H1 (cell line): ENCODE results near the gene TAF13.

Experiments used
- CTCF ChIP-seq, 3 experiments: IDR thresholded peaks; 1 replicate in 2 of 3; 2 replicates in 1 of 3; pipeline versions ENCODE4 v1.5.1 to v1.6.1; 2011; ENCODE audit warnings: low read length in 3 of 3, mild to moderate bottlenecking in 3 of 3, inconsistent platforms in 2 of 3, low read depth in 1 of 3, moderate library complexity in 1 of 3; ENCODE audit not compliant: insufficient read depth in 1 of 3; ENCODE audit errors: control extremely low read depth in 1 of 3
- EGR1 ChIP-seq: IDR thresholded peaks from 2 replicates; pipeline ENCODE4 v1.6.1; 2011; ENCODE audit warnings: low read depth, low read length, borderline replicate concordance
- FOSL1 ChIP-seq: IDR thresholded peaks from 2 replicates; pipeline ENCODE4 v1.6.1; 2011; ENCODE audit warnings: mild to moderate bottlenecking, low read depth, low read length, moderate library complexity; ENCODE audit not compliant: insufficient read depth
- POLR2A ChIP-seq, 2 experiments: IDR thresholded peaks; 1 replicate in 1 of 2; 2 replicates in 1 of 2; pipeline ENCODE4 v1.6.1; 2011; ENCODE audit warnings: low read depth in 2 of 2, low read length in 2 of 2, mild to moderate bottlenecking in 2 of 2; ENCODE audit errors: control extremely low read depth in 1 of 2
- RAD21 ChIP-seq, 2 experiments: IDR thresholded peaks in 1 of 2; conservative IDR thresholded peaks in 1 of 2; 2 replicates each; pipeline ENCODE4 v1.6.1; 2011; ENCODE audit warnings: low read depth in 2 of 2, low read length in 2 of 2, improper control_type of control experiment in 1 of 2, inconsistent platforms in 1 of 2, mild to moderate bottlenecking in 1 of 2, moderate library complexity in 1 of 2
- SUZ12 ChIP-seq: fragments of 200-600 bp; sonication (generic); IDR thresholded peaks from 2 replicates; pipeline ENCODE4 v1.6.1; 2012; ENCODE audit warnings: mild to moderate bottlenecking, inconsistent platforms, low read length, moderate library complexity, mixed read lengths
- TBP ChIP-seq: IDR thresholded peaks from 2 replicates; pipeline ENCODE4 v1.6.1; 2011; ENCODE audit warnings: low read depth, low read length, improper control_type of control experiment
- YY1 ChIP-seq: IDR thresholded peaks from 2 replicates; pipeline ENCODE4 v1.6.1; 2011; ENCODE audit warnings: low read depth, mild to moderate bottlenecking, low read length

- TF ChIP-seq RAD21 (IDR thresholded peaks at IDR 0.05 in 1 of 2, conservative IDR thresholded peaks at IDR 0.05 in 1 of 2; ENCODE audit: low read depth in 2 of 2, low read length in 2 of 2), result no peak
- no peak for TF ChIP-seq EGR1
- no peak for TF ChIP-seq TBP
- no peak for TF ChIP-seq SUZ12
- no peak for TF ChIP-seq POLR2A (IDR thresholded peaks at IDR 0.05; ENCODE audit: control extremely low read depth in 1 of 2, low read depth in 2 of 2, low read length in 2 of 2)
- no peak for TF ChIP-seq FOSL1
- no peak for TF ChIP-seq YY1
- no peak for TF ChIP-seq CTCF (IDR thresholded peaks at IDR 0.05; ENCODE audit: control extremely low read depth in 1 of 3, insufficient read depth in 1 of 3, low read depth in 1 of 3, low read length in 3 of 3)
These were observed 16.0 kb upstream of the TAF13 start for GRCh38 chr1:109091839-109092193.
